K562 (cell line): ENCODE data around the gene DENND10. TPM values are rescaled to one million over a fixed set of nuclear protein-coding genes. Genes with fewer than 3 reads are reported as not detected.

Experiments
- ATAC-seq: fragments of 200-7000 bp; cut with Tn5 transposase; 3 replicates; pipeline ENCODE4 v1.9.1; 2020; ENCODE audit warnings: moderate library complexity
- BruUV-seq: library from RNA; stranded (reverse); fragments of 400-500 nt; replicated peaks from 2 replicates; lab custom pipeline; 2021; lab: Mats Ljungman, UMichigan
- CTCF ChIA-PET: fragments of 300-600 bp; formaldehyde crosslinking; extraction: SDS; loops from one replicate; lab custom pipeline; 2021; ENCODE audit warnings: low intra/inter-chr PET ratio; lab: Yijun Ruan, JAX
- POLR2A ChIA-PET: fragments of 300-600, 350-650 bp; sonication (Branson Sonifier 250); formaldehyde crosslinking; extraction: SDS; loops from one replicate; lab custom pipeline; 2021; ENCODE audit warnings: antibody characterized with exemption, inconsistent platforms; lab: Yijun Ruan, JAX
- DNase-seq, 4 experiments: peaks; one replicate each; pipeline versions ENCODE4 v3.0.0 to v3.0.0-alpha.2; 2011 to 2018; ENCODE audit warnings: low spot score in 3 of 4, mixed read lengths in 3 of 4; ENCODE audit errors: extremely low read depth in 1 of 4
- FAIRE-seq: peaks from 2 replicates; lab custom pipeline; 2011; peaks lifted over from hg19 to GRCh38; lab: Jason Lieb, UNC
- H2AFZ ChIP-seq: 2 replicates; pipeline ENCODE4 v1.6.0; 2011; ENCODE audit warnings: low read depth, low read length, control low read depth, inconsistent platforms
- H3K27ac ChIP-seq: fragments of 200-600 bp; 3 replicates; pipeline ENCODE4 v1.8.0; 2011; ENCODE audit warnings: low read depth, mild to moderate bottlenecking, control low read depth, inconsistent platforms, low read length, moderate library complexity, mixed read lengths; ENCODE audit errors: extremely low read depth
- H3K27me3 ChIP-seq, 2 experiments: fragments of 300-600 bp in 1 of 2; 2 replicates in 1 of 2; 3 replicates in 1 of 2; pipeline versions ENCODE4 v1.6.0 to v1.8.0; 2011; ENCODE audit warnings: inconsistent platforms in 2 of 2, low read length in 2 of 2, mild to moderate bottlenecking in 1 of 2, mixed read lengths in 1 of 2, moderate library complexity in 1 of 2; ENCODE audit not compliant: control insufficient read depth in 2 of 2, insufficient read depth in 2 of 2
- H3K36me3 ChIP-seq: fragments of 300-600 bp; 3 replicates; pipeline ENCODE4 v1.8.0; 2011; ENCODE audit warnings: mild to moderate bottlenecking, low read length, inconsistent platforms; ENCODE audit not compliant: control insufficient read depth, insufficient read depth
- H3K4me1 ChIP-seq, 2 experiments: fragments of 200-600 bp in 1 of 2; replicated peaks in 1 of 2; 2 replicates in 1 of 2; 3 replicates in 1 of 2; pipeline versions ENCODE4 v1.5.1 to v1.8.0; 2011; ENCODE audit warnings: inconsistent platforms in 2 of 2, low read length in 2 of 2, mild to moderate bottlenecking in 1 of 2, mixed read lengths in 1 of 2, moderate library complexity in 1 of 2; ENCODE audit not compliant: control insufficient read depth in 2 of 2, insufficient read depth in 2 of 2
- H3K4me2 ChIP-seq: 2 replicates; pipeline ENCODE4 v1.6.1; 2011; ENCODE audit warnings: low read length, control low read depth, inconsistent platforms, mixed read lengths; ENCODE audit not compliant: insufficient read depth
- H3K4me3 ChIP-seq: fragments of 200-600 bp; sonication (generic), shearing (Covaris generic); 2 replicates; pipeline ENCODE4 v1.5.1; 2016; ENCODE audit warnings: control low read depth, inconsistent platforms
- H3K79me2 ChIP-seq: fragments of 200-600 bp; 3 replicates; pipeline ENCODE4 v1.8.0; 2011; ENCODE audit warnings: low read length, inconsistent platforms; ENCODE audit not compliant: control insufficient read depth, insufficient read depth
- H3K9ac ChIP-seq, 2 experiments: 2 replicates each; pipeline versions ENCODE4 v1.6.0 to v1.6.1; 2011; ENCODE audit warnings: low read depth in 2 of 2, low read length in 2 of 2, control low read depth in 1 of 2, inconsistent platforms in 1 of 2, mild to moderate bottlenecking in 1 of 2, mixed read lengths in 1 of 2; ENCODE audit not compliant: insufficient read depth in 1 of 2
- H3K9me1 ChIP-seq: one replicate; pipeline ENCODE4 v1.6.0; 2011; ENCODE audit warnings: inconsistent platforms, mild to moderate bottlenecking, low read length, moderate library complexity; ENCODE audit not compliant: control insufficient read depth, insufficient read depth
- H3K9me3 ChIP-seq: replicated peaks from 2 replicates; pipeline ENCODE4 v1.5.1; 2011; ENCODE audit warnings: low read depth, low read length, inconsistent platforms; ENCODE audit not compliant: control insufficient read depth, insufficient read depth
- H4K20me1 ChIP-seq: replicated peaks from 2 replicates; pipeline ENCODE4 v1.6.1; 2011; ENCODE audit warnings: low read length, inconsistent platforms, mixed read lengths; ENCODE audit not compliant: control insufficient read depth, insufficient read depth
- ATF7 ChIP-seq: fragments of 450-650 bp; IDR thresholded peaks from 2 replicates; pipeline ENCODE4 v1.7.1; 2014; ENCODE audit warnings: mild to moderate bottlenecking, moderate library complexity
- BRF2 ChIP-seq: IDR thresholded peaks from 3 replicates; pipeline ENCODE4 v1.6.1; 2011; ENCODE audit warnings: borderline replicate concordance, mild to moderate bottlenecking; ENCODE audit not compliant: insufficient read length, insufficient read depth
- C11orf30 ChIP-seq: fragments of 450-650 bp; IDR thresholded peaks from 2 replicates; pipeline ENCODE4 v1.6.1; 2016; ENCODE audit warnings: low read depth, mild to moderate bottlenecking
- CBFA2T2 ChIP-seq: fragments of 450-650 bp; conservative IDR thresholded peaks from 2 replicates; pipeline ENCODE4 v1.6.1; 2017; ENCODE audit warnings: mild to moderate bottlenecking
- E2F1 ChIP-seq: sonication (generic); formaldehyde crosslinking; IDR thresholded peaks from 2 replicates; pipeline ENCODE4 v1.8.1; 2023; ENCODE audit warnings: mild to moderate bottlenecking, missing genetic modification reagents, moderate library complexity
- E4F1 ChIP-seq: fragments of 250-450 bp; sonication (Bioruptor Pico); IDR thresholded peaks from 2 replicates; pipeline ENCODE4 v1.5.0; 2021; ENCODE audit warnings: mild to moderate bottlenecking, borderline replicate concordance
- PKNOX1 ChIP-seq: fragments of 450-650 bp; IDR thresholded peaks from 2 replicates; pipeline ENCODE4 v1.6.1; 2016
- SP2 ChIP-seq: IDR thresholded peaks from 2 replicates; pipeline ENCODE4 v1.6.1; 2011; ENCODE audit warnings: mild to moderate bottlenecking, low read depth, low read length, moderate library complexity; ENCODE audit not compliant: poor library complexity, severe bottlenecking; ENCODE audit errors: extremely low read depth
- ZNF134 ChIP-seq: fragments of 250-450 bp; sonication (Bioruptor Pico); conservative IDR thresholded peaks from 2 replicates; pipeline ENCODE4 v1.4.0; 2020
- ZNF398 ChIP-seq: fragments of 250-450 bp; sonication (Bioruptor Pico); IDR thresholded peaks from 2 replicates; pipeline ENCODE4 v1.8.0; 2021; ENCODE audit warnings: moderate library complexity, mild to moderate bottlenecking, inconsistent platforms
- WGBS: fragments of 100-300 bp; shearing (Covaris generic); methylation state at CpG from one replicate; pipeline ENCODE4 v1.1.6; 2016; ENCODE audit warnings: low coverage, mixed read lengths; ENCODE audit not compliant: insufficient coverage; ENCODE audit errors: missing lambda C conversion rate; 5-methylcytosine and 5-hydroxymethylcytosine counted together
- in situ Hi-C: fragments of 300-500 bp; cut with MboI; formaldehyde crosslinking; loops from 4 replicates; pipeline ENCODE4 v1.15.0; 2018; ENCODE audit warnings: inconsistent platforms, mixed read lengths
- intact Hi-C: fragments of 100-400 bp; cut with micrococcal nuclease; formaldehyde crosslinking; loops from 2 replicates; pipeline ENCODE4 v1.14.2; 2022
- polyA plus RNA-seq, 8 experiments: library from polyadenylated mRNA; depleted of rRNA in 4 of 8; stranded (reverse) in 5 of 8; unstranded in 3 of 8; fragments of >200 nt; fragmentation: Nextera tagmentation in 2 of 8; fragmentation: Illumina TruSeq in 1 of 8; extraction: Ambion mirVana in 2 of 8; extraction: Trizol in 1 of 8; gene quantifications; 2 replicates each; pipeline versions ENCODE4 v1.2.1 to v1.2.3, GENCODE V29; 2011 to 2014; ENCODE audit warnings: inconsistent platforms in 1 of 8, missing spikeins in 1 of 8
- total RNA-seq, 7 experiments: library from RNA; depleted of rRNA in 6 of 7; stranded (reverse); fragments of >200 nt in 6 of 7; fragmentation: Illumina TruSeq in 2 of 7; extraction: Trizol in 2 of 7; gene quantifications; 2 replicates each; pipeline versions ENCODE4 v1.2.1 to v1.2.3, GENCODE V29; 2011 to 2021; ENCODE audit warnings: low replicate concordance in 1 of 7

Gene DENND10
- total and polyA plus RNA-seq, 9 of the 15 experiments (the other 6 are each of a cell fraction or from before 2014, with no cell fraction given): 9.4 to 20.0 (median 12.5) TPM

GRCh38 chr10:119129721-119130120, 25.8 kb downstream of the DENND10 start (continued):
- no peak for TF ChIP-seq E4F1 (CRISPR knock-in tag)

GRCh38 chr10:119131512-119132240, 27.8 kb downstream of the DENND10 start:
- peak overlapping the region; percentile 72 for H3K4me2 ChIP-seq
- peak overlapping the region; percentile 3; the same call in 1 of the 2 replicates for H3K4me3 ChIP-seq
- H3K79me2 ChIP-seq: no peaks in the 10 kb centered on the region
- peak; percentile 90 for ATAC-seq
- H3K36me3 ChIP-seq: peaks cover 23% of the 10 kb centered on the region; the same call in 2 of the 3 replicates
- no peaks in the 10 kb centered on the region for H3K9me1 ChIP-seq
- intact Hi-C loops: no loop called here
- 5% methylated on average over 10 of the region's 10 CpGs for WGBS
- ChIA-PET POLR2A (interaction anchor here (1.0 to 1.8 kb wide), 6 partner anchors 12 to 52 kb away, joined by 3 to 9 read pairs (median 6); partner anchors contain the start of genes DENND10 and EIF3A), CTCF (no interaction called here)
- H3K27me3 ChIP-seq: no peaks in the 10 kb centered on the region
- BruUV-seq: no TSS peak
- peak overlapping the region; percentile 80 for H3K27ac ChIP-seq
- H3K4me1 ChIP-seq: peaks cover 9 to 15% of the 10 kb centered on the region in 2 experiments
- peak overlapping the region in 1 of 2 experiments; percentile 61; a peak in 2 of 4 replicates for H3K9ac ChIP-seq
- DNase-seq: peak in 2 of 4 experiments; percentile 39 to 51
- H4K20me1 ChIP-seq: no peaks in the 10 kb centered on the region
- in situ Hi-C loops: no loop called here
- H2AFZ ChIP-seq: peak overlapping the region; percentile 90
- no peaks in the 10 kb centered on the region for H3K9me3 ChIP-seq
- FAIRE-seq: no peak
- no peak for TF ChIP-seq CBFA2T2
- peak; percentile 41; the same call in 1 of the 2 replicates for TF ChIP-seq ZNF134 (CRISPR knock-in tag)
- no peak for TF ChIP-seq BRF2
- no peak for TF ChIP-seq SP2
- TF ChIP-seq E2F1 (CRISPR knock-in tag): no peak
- no peak for TF ChIP-seq ZNF398 (CRISPR knock-in tag)
- TF ChIP-seq ATF7: no peak
- TF ChIP-seq C11orf30: peak; percentile 93
- no peak for TF ChIP-seq PKNOX1
